Measurements from ENCODE around the gene TEX48. TPM values are rescaled to one million over a fixed set of nuclear protein-coding genes. Genes with fewer than 3 reads are reported as not detected.

Gene TEX48
- total RNA-seq, 2 donors from 2014 or later: not detected

DNA sequence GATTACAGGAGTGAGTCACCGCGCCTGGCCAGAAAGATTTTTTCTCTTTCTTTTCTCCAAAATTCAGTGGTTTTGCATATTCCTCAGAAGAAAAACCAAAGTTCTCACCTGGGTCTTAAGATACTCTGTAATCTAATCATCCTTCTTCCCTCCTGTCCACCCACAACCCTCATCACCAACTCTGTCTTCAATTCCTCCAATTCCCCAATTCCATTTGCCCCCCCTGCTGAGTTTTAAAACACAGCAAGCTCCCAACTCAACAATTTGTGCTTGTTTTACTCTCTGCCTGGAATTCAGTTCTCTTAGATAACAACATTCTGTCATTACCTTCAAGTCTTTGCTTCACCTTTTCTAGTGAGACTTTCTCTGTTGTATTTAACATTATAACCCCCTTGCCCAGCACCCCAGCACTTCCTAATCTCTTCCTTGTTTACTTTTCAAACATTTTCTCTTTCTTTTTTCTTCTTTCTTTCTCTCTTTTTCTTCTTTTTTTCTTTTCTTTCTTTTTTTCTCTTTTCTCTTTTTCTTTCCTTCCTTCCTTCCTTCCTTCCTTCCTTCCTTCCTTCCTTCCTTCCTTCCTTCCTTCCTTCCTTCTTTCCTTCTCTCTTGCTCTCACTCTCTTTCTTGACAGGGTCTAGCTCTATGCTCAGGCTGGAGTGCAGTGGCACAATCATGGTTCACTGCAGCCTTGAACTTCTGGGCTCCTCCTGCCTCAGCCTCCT lies 7.8 kb downstream of the TEX48 start:
- no peak overlapping the region for H3K27ac ChIP-seq
- no peaks in the 10 kb centered on the region for H3K27me3 ChIP-seq
- TF ChIP-seq, protein P1, sequence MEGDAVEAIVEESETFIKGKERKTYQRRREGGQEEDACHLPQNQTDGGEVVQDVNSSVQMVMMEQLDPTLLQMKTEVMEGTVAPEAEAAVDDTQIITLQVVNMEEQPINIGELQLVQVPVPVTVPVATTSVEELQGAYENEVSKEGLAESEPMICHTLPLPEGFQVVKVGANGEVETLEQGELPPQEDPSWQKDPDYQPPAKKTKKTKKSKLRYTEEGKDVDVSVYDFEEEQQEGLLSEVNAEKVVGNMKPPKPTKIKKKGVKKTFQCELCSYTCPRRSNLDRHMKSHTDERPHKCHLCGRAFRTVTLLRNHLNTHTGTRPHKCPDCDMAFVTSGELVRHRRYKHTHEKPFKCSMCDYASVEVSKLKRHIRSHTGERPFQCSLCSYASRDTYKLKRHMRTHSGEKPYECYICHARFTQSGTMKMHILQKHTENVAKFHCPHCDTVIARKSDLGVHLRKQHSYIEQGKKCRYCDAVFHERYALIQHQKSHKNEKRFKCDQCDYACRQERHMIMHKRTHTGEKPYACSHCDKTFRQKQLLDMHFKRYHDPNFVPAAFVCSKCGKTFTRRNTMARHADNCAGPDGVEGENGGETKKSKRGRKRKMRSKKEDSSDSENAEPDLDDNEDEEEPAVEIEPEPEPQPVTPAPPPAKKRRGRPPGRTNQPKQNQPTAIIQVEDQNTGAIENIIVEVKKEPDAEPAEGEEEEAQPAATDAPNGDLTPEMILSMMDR (IDR thresholded peaks at IDR 0.05): no peak
- H3K4me1 ChIP-seq: no peaks in the 10 kb centered on the region
- no peaks in the 10 kb centered on the region for H3K36me3 ChIP-seq
- peaks cover 0 to 8% of the 10 kb centered on the region in 2 donors for H3K9me3 ChIP-seq
- H3K4me3 ChIP-seq: no peak overlapping the region
- no peak for DNase-seq (ENCODE audit: low spot score)

GRCh38 chr9:114671605-114672004 lies 10.4 kb downstream of the TEX48 start:
- no peak for DNase-seq (ENCODE audit: low spot score)
- peaks cover 0 to 8% of the 10 kb centered on the region in 2 donors for H3K9me3 ChIP-seq
- TF ChIP-seq, protein P1 (IDR thresholded peaks at IDR 0.05): no peak
- no peaks in the 10 kb centered on the region for H3K4me1 ChIP-seq
- H3K27me3 ChIP-seq: no peaks in the 10 kb centered on the region
- no peaks in the 10 kb centered on the region for H3K36me3 ChIP-seq
- no peak overlapping the region for H3K4me3 ChIP-seq
- no peak overlapping the region for H3K27ac ChIP-seq

GRCh38 chr9:114669961-114670360 lies 12.0 kb downstream of the TEX48 start:
- Histone ChIP-seq H3K27me3 (no peaks in the 10 kb centered on the region), H3K4me3 (no peak overlapping the region), H3K36me3 (no peaks in the 10 kb centered on the region), H3K27ac (no peak overlapping the region), H3K4me1 (no peaks in the 10 kb centered on the region), H3K9me3 (peaks cover 0 to 8% of the 10 kb centered on the region in 2 donors)
- TF ChIP-seq, protein P1 (IDR thresholded peaks at IDR 0.05): no peak
- no peak for DNase-seq (ENCODE audit: low spot score)

GRCh38 chr9:114668146-114668545 lies 13.8 kb downstream of the TEX48 start:
- Histone ChIP-seq H3K36me3 (no peaks in the 10 kb centered on the region), H3K4me3 (no peak overlapping the region), H3K27me3 (no peaks in the 10 kb centered on the region), H3K9me3 (peaks cover 0 to 8% of the 10 kb centered on the region in 2 donors), H3K27ac (no peak overlapping the region), H3K4me1 (no peaks in the 10 kb centered on the region)
- TF ChIP-seq, protein P1 (IDR thresholded peaks at IDR 0.05): no peak
- DNase-seq (ENCODE audit: low spot score): no peak

DNA sequence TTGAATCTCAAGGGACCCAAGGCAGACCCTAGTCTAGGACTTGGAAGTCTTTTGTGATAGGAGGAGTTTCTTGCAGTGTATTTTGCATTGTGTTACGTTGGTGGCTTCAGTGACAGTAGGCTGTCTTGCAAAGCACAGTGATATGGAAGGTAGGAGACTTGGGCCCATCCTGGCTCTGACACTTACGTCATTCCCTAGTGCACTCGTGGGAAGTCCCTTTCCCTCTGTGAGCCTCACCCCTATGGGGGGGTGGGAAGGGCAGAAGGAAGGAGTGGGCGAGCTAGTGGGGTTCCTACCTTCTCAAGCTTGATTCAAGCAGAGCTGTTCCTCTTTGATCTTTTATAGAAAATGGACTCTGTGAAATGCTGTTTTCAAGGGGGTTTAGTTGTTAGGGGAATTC lies 15.1 kb downstream of the TEX48 start:
- H3K27ac ChIP-seq: no peak overlapping the region
- no peak overlapping the region for H3K4me3 ChIP-seq
- no peaks in the 10 kb centered on the region for H3K27me3 ChIP-seq
- DNase-seq (ENCODE audit: low spot score): no peak
- H3K9me3 ChIP-seq: peaks cover 0 to 8% of the 10 kb centered on the region in 2 donors
- H3K36me3 ChIP-seq: no peaks in the 10 kb centered on the region
- TF ChIP-seq, protein P1 (IDR thresholded peaks at IDR 0.05): no peak
- no peaks in the 10 kb centered on the region for H3K4me1 ChIP-seq

GRCh38 chr9:114666401-114666800 lies 15.6 kb downstream of the TEX48 start:
- TF ChIP-seq, protein P1 (IDR thresholded peaks at IDR 0.05): no peak
- H3K27me3 ChIP-seq: no peaks in the 10 kb centered on the region
- H3K4me1 ChIP-seq: no peaks in the 10 kb centered on the region
- no peaks in the 10 kb centered on the region for H3K36me3 ChIP-seq
- peaks cover 0 to 8% of the 10 kb centered on the region in 2 donors for H3K9me3 ChIP-seq
- no peak for DNase-seq (ENCODE audit: low spot score)
- H3K27ac ChIP-seq: no peak overlapping the region
- H3K4me3 ChIP-seq: no peak overlapping the region
